Omental fat pad (tissue), 4 donors: Measurements from ENCODE around the gene UNC80. TPM values are rescaled to one million over a fixed set of nuclear protein-coding genes. Genes with fewer than 3 reads are reported as not detected.

ENCODE experiments used
- ATAC-seq: fragments of 150-250 bp; one replicate; pipeline ENCODE4 v1.9.1; 2016; ENCODE audit warnings: mild to moderate bottlenecking, moderate library complexity; ENCODE audit not compliant: low FRiP score
- DNase-seq: peaks from one replicate; pipeline ENCODE4 v3.0.0-alpha.2; 2019; ENCODE audit warnings: low spot score
- total RNA-seq, 4 donors: library from RNA; depleted of rRNA; stranded (reverse); fragments of >200 nt; gene quantifications; one replicate each; pipeline ENCODE4 v1.1.0, GENCODE V29; 2016
- TF ChIP-seq, protein P1 (sequence below), 3 donors: fragments of 450-650 bp; IDR thresholded peaks; one replicate each; pipeline ENCODE4 v1.5.1; 2016 to 2017; ENCODE audit warnings: antibody characterized with exemption in 3 of 3, mild to moderate bottlenecking in 3 of 3, moderate library complexity in 2 of 3

Gene UNC80
- total RNA-seq, 4 donors from 2014 or later: not detected

GRCh38 chr2:209970711-209971110, 199.1 kb downstream of the UNC80 start:
- DNase-seq (no peak), ATAC-seq (no peak)
- TF ChIP-seq, protein P1, sequence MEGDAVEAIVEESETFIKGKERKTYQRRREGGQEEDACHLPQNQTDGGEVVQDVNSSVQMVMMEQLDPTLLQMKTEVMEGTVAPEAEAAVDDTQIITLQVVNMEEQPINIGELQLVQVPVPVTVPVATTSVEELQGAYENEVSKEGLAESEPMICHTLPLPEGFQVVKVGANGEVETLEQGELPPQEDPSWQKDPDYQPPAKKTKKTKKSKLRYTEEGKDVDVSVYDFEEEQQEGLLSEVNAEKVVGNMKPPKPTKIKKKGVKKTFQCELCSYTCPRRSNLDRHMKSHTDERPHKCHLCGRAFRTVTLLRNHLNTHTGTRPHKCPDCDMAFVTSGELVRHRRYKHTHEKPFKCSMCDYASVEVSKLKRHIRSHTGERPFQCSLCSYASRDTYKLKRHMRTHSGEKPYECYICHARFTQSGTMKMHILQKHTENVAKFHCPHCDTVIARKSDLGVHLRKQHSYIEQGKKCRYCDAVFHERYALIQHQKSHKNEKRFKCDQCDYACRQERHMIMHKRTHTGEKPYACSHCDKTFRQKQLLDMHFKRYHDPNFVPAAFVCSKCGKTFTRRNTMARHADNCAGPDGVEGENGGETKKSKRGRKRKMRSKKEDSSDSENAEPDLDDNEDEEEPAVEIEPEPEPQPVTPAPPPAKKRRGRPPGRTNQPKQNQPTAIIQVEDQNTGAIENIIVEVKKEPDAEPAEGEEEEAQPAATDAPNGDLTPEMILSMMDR (IDR thresholded peaks at IDR 0.05): no peak

- TF ChIP-seq, protein P1 (IDR thresholded peaks at IDR 0.05): no peak
- DNase-seq (no peak), ATAC-seq (no peak)
Measured at GRCh38 chr2:209973328-209973727, 201.7 kb downstream of the UNC80 start.

DNA sequence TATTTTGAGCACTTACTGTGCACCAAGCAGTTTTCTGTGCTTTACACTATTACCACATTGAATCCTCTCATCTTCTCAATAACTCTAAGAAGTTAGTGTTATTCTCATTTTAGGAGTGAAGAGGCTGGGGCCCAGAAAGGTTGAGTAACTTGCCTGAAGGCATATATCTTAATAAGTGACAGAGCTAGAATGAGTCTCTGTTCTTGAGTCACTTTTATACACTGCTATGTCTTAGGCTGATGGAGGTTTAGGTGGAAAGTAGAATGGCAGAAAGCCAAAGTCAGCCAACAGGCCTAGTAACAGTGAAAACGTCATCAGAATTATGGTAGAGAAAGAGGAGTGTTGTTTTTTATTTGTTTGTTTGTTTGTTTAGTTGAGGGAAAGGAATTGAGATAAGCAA, 202.9 kb downstream of the UNC80 start:
- no peak for DNase-seq
- no peak for ATAC-seq
- TF ChIP-seq, protein P1 (IDR thresholded peaks at IDR 0.05): no peak

DNA sequence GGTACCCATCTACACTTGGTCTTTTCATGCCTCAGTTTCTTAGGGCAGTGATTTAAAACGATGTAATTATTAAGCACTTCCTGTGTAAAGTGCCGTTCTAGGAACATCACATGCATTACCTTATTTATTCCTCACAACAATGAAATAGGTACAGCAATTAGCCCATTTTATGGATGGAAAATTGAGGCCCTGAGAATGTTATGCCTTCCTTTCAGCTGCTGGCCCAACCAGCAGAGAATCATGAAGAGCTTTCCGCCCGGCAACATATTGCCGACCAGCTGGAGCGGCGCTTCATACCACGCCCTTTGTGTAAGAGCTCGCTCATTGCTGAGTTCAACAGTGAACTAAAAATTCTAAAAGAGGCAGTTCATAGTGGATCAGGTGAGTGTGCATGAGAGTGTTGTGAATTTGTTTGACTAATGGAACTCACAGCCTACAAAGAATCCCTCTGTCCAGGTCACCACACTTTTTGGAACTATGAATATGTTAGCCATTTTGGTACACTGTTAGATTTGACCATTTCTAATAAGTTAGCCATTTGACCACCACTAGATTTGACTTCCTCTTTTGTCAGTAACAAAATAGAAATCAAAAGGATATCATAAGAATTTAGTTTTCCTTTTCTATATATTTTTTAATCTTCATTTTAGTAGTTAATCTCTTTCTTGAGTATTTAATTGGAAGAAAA, 205.2 kb downstream of the UNC80 start:
- TF ChIP-seq, protein P1 (IDR thresholded peaks at IDR 0.05): no peak
- ATAC-seq (no peak), DNase-seq (no peak)

DNA sequence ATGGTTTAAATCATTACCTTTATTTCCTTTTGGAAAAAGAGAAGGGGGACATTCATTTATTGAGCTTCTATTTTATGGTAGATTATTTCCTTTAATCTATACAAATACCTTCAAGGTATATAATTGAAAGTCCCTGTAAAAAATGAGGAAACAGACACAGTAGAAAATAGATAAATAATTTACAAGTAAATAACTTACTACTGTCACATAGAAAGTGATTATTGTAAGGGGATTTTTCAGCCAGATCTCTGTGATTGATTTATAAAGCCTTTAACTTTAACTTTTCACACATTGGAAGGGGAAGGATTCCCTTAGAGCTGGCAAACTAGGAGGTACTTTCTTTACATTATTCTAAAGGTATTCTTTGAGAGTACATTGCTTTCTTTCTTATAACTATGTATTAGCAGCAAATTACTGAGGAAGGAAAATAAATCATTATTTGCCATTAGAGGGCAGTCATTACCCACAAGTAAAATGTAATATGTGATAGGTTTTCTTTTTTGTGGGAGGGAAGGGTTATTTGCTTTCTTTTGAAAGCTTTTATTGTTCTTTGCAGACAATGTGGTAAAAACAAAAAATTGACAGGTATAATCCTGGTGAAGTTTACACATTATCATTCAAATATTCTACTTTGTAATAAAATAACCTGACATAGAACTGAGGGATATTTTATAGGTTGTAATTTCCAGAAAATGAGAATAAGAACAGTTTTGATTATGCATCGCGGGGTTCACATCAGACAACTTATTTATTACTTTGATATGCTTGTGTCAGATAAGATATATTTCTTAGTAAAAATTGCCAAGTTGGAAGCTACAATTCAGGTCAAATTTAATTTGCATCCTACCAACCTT, 206.0 kb downstream of the UNC80 start:
- ATAC-seq (no peak), DNase-seq (no peak)
- TF ChIP-seq, protein P1 (IDR thresholded peaks at IDR 0.05): no peak

- no peak for DNase-seq
- no peak for ATAC-seq
- TF ChIP-seq, protein P1 (IDR thresholded peaks at IDR 0.05): no peak
Measured at GRCh38 chr2:209984291-209984690, 212.7 kb downstream of the UNC80 start.
